HFFc6 (cell line): ENCODE results near the gene EML1. TPM values are rescaled to one million over a fixed set of nuclear protein-coding genes. Genes with fewer than 3 reads are reported as not detected.

ENCODE experiments used
- DNase-seq: peaks from one replicate; pipeline ENCODE4 v3.0.0-alpha.2; 2018
- H3K27ac Mint-ChIP-seq: 2 replicates; pipeline ENCODE4 v1.8.0; 2020; ENCODE audit warnings: mild to moderate bottlenecking, mixed read lengths
- H3K27me3 Mint-ChIP-seq: 2 replicates; pipeline ENCODE4 v1.8.0; 2021; ENCODE audit warnings: mild to moderate bottlenecking, moderate library complexity, mixed read lengths; ENCODE audit not compliant: insufficient read depth
- H3K36me3 Mint-ChIP-seq: 2 replicates; pipeline ENCODE4 v1.8.0; 2021; ENCODE audit warnings: low read depth, mixed read lengths
- H3K4me1 Mint-ChIP-seq: 2 replicates; pipeline ENCODE4 v1.8.0; 2020; ENCODE audit warnings: low read depth, mixed read lengths
- H3K4me3 Mint-ChIP-seq: 2 replicates; pipeline ENCODE4 v1.8.0; 2020; ENCODE audit warnings: mild to moderate bottlenecking, moderate library complexity, mixed read lengths
- H3K9me3 Mint-ChIP-seq: 2 replicates; pipeline ENCODE4 v1.8.0; 2020; ENCODE audit warnings: mild to moderate bottlenecking, mixed read lengths
- total RNA-seq, 6 experiments: library from RNA; stranded (reverse); fragmentation: NEBNext Ultra II Directional; extraction: Animal tissue kit (Norgen Biotek cat#: 25700); gene quantifications; 2 replicates in 1 of 6; 3 replicates in 5 of 6; pipeline ENCODE4 v1.2.3, GENCODE V29; 2021
- TF ChIP-seq, protein P1 (sequence below): fragments of 200-600 bp; sonication (generic); IDR thresholded peaks from 2 replicates; pipeline ENCODE4 v1.5.0; 2021; ENCODE audit warnings: antibody characterized with exemption, mild to moderate bottlenecking

EML1 gene
- total RNA-seq, 6 experiments from 2014 or later, result 13.2 to 27.6 (median 22.2) TPM

DNA sequence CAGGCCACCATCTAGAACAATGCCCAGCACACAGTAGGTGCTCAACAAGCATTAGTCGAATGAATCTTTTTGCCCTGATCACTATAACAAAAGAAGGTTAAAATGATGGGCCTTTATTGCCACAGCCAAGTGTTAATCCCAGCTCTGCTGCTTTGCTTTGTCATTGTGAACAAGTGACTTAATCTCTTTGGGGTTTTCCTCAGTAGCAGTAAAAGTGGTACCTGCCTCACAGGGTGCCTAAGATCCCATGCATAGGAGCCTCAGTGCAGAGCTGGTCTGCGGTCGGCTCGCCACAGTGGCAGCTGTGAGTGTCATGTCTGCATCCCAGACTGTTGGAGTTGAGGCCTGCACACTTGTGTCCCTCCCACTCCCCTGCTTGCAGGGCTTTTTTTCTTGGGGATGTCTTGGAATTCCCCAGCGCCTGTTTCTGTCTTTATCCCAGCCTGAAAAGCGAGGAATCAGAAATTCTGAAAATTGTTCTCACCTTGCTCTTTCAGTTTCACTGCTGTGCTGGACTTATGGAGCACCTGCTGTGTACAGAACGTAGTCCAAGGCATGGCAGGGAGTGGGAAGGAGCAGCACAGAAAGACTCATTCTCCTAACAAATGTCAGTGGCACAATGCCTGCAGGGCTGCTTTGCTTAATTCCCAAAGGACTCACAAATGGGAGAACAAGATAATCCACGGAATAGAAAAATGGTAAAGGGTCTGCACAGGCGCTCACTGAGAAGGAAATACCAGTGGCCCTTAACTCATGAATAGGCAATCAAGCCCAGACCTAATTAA, 90.8 kb downstream of the EML1 start:
- Mint-ChIP-seq H3K4me1 (peaks cover 22% of the 10 kb centered on the region), H3K27ac (no peak overlapping the region), H3K36me3 (no peaks in the 10 kb centered on the region), H3K9me3 (no peaks in the 10 kb centered on the region), H3K4me3 (no peak overlapping the region), H3K27me3 (no peaks in the 10 kb centered on the region; the same call in 1 of the 2 replicates)
- DNase-seq, result no peak
- TF ChIP-seq, protein P1, sequence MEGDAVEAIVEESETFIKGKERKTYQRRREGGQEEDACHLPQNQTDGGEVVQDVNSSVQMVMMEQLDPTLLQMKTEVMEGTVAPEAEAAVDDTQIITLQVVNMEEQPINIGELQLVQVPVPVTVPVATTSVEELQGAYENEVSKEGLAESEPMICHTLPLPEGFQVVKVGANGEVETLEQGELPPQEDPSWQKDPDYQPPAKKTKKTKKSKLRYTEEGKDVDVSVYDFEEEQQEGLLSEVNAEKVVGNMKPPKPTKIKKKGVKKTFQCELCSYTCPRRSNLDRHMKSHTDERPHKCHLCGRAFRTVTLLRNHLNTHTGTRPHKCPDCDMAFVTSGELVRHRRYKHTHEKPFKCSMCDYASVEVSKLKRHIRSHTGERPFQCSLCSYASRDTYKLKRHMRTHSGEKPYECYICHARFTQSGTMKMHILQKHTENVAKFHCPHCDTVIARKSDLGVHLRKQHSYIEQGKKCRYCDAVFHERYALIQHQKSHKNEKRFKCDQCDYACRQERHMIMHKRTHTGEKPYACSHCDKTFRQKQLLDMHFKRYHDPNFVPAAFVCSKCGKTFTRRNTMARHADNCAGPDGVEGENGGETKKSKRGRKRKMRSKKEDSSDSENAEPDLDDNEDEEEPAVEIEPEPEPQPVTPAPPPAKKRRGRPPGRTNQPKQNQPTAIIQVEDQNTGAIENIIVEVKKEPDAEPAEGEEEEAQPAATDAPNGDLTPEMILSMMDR, result no peak

GRCh38 chr14:99884834-99885648, 91.8 kb downstream of the EML1 start:
- Mint-ChIP-seq H3K4me1 (peaks cover 12% of the 10 kb centered on the region), H3K9me3 (no peaks in the 10 kb centered on the region), H3K27me3 (no peaks in the 10 kb centered on the region; the same call in 1 of the 2 replicates), H3K27ac (no peak overlapping the region), H3K36me3 (no peaks in the 10 kb centered on the region), H3K4me3 (no peak overlapping the region)
- peak; percentile 58 for DNase-seq
- TF ChIP-seq, protein P1, result peak; percentile 93

DNA sequence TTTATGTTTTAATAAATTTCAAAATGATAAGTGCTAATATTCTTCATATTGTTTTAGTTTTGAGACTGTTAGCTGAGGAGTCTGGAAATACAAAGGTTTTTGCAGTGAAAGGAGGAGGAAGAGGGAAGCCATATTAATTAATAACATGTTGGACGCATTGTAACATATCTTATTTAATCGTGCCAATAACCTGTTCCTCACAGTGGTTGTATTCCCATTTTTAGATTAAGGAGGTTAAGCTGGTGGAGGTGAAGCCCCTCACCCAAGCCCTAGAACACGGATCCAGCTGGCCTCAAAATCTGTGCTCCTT, 92.4 kb downstream of the EML1 start:
- no peak for DNase-seq
- Mint-ChIP-seq H3K4me3 (no peak overlapping the region), H3K27me3 (peaks cover 2% of the 10 kb centered on the region), H3K36me3 (no peaks in the 10 kb centered on the region), H3K27ac (no peak overlapping the region), H3K9me3 (no peaks in the 10 kb centered on the region), H3K4me1 (peaks cover 7% of the 10 kb centered on the region)
- TF ChIP-seq, protein P1, result no peak; the same call in none of the 2 replicates

- H3K27me3 Mint-ChIP-seq, result peaks cover 2% of the 10 kb centered on the region
- TF ChIP-seq, protein P1, result no peak
- H3K36me3 Mint-ChIP-seq, result no peaks in the 10 kb centered on the region
- no peak overlapping the region for H3K27ac Mint-ChIP-seq
- no peaks in the 10 kb centered on the region for H3K4me1 Mint-ChIP-seq
- DNase-seq, result no peak
- H3K9me3 Mint-ChIP-seq, result no peaks in the 10 kb centered on the region
- H3K4me3 Mint-ChIP-seq, result no peak overlapping the region
Measured at GRCh38 chr14:99887407-99887806, 94.2 kb downstream of the EML1 start.

- TF ChIP-seq, protein P1, result no peak
- H3K4me1 Mint-ChIP-seq, result no peaks in the 10 kb centered on the region
- H3K27ac Mint-ChIP-seq, result no peak overlapping the region
- no peak overlapping the region for H3K4me3 Mint-ChIP-seq
- H3K9me3 Mint-ChIP-seq, result no peaks in the 10 kb centered on the region
- H3K27me3 Mint-ChIP-seq, result peaks cover 2% of the 10 kb centered on the region
- DNase-seq, result no peak
- no peaks in the 10 kb centered on the region for H3K36me3 Mint-ChIP-seq
Measured at GRCh38 chr14:99888149-99888548, 94.9 kb downstream of the EML1 start.
